GM23338 (cell line): ENCODE measurements around the gene IDH2. TPM values are rescaled to one million over a fixed set of nuclear protein-coding genes. Genes with fewer than 3 reads are reported as not detected.

Experiments used
- ATAC-seq: fragments of 200-7000 bp; cut with Tn5 transposase; 3 replicates; pipeline ENCODE4 v1.9.1; 2020
- DNase-seq: peaks from one replicate; pipeline ENCODE4 v3.0.0-alpha.2; 2015; ENCODE audit warnings: low spot score
- H2AFZ ChIP-seq: fragments of 200-600 bp; sonication (generic); 2 replicates; pipeline ENCODE4 v1.8.0; 2016; ENCODE audit warnings: antibody characterized with exemption, mild to moderate bottlenecking, moderate library complexity
- H3F3A ChIP-seq: fragments of 200-600 bp; sonication (generic); replicated peaks from 2 replicates; pipeline ENCODE4 v1.8.0; 2017; ENCODE audit warnings: antibody characterized with exemption, mixed run types, low read depth
- H3K27ac ChIP-seq: fragments of 200-600 bp; sonication (generic); 2 replicates; pipeline ENCODE4 v1.6.1; 2016; ENCODE audit warnings: low read depth
- H3K27me3 ChIP-seq: fragments of 200-600 bp; sonication (generic); 2 replicates; pipeline ENCODE4 v1.8.0; 2016; ENCODE audit warnings: mild to moderate bottlenecking, mixed run types, moderate library complexity; ENCODE audit not compliant: insufficient read depth
- H3K36me3 ChIP-seq: fragments of 200-600 bp; sonication (generic); 2 replicates; pipeline ENCODE4 v1.8.0; 2016; ENCODE audit warnings: mild to moderate bottlenecking; ENCODE audit not compliant: insufficient read depth
- H3K4me1 ChIP-seq: fragments of 200-600 bp; sonication (generic); 2 replicates; pipeline ENCODE4 v1.8.0; 2016; ENCODE audit warnings: mild to moderate bottlenecking, moderate library complexity; ENCODE audit not compliant: insufficient read depth
- H3K4me2 ChIP-seq: fragments of 200-600 bp; sonication (generic); 2 replicates; pipeline ENCODE4 v1.7.1; 2017; ENCODE audit warnings: mixed run types
- H3K4me3 ChIP-seq: fragments of 200-600 bp; sonication (generic); 2 replicates; pipeline ENCODE4 v1.6.1; 2016; ENCODE audit warnings: mixed run types
- H3K79me2 ChIP-seq: fragments of 200-600 bp; sonication (generic); replicated peaks from 2 replicates; pipeline ENCODE4 v1.8.0; 2017; ENCODE audit warnings: mild to moderate bottlenecking; ENCODE audit not compliant: insufficient read depth
- H3K9me2 ChIP-seq: fragments of 200-600 bp; sonication (generic); 2 replicates; pipeline ENCODE4 v1.8.0; 2017; ENCODE audit not compliant: insufficient read depth
- H4K20me1 ChIP-seq: fragments of 200-600 bp; sonication (generic); replicated peaks from 2 replicates; pipeline ENCODE4 v1.8.0; 2017; ENCODE audit warnings: mild to moderate bottlenecking; ENCODE audit not compliant: insufficient read depth
- H3K27ac Mint-ChIP-seq: 2 replicates; pipeline ENCODE4 v1.8.0; 2020; ENCODE audit warnings: inconsistent platforms, mild to moderate bottlenecking, moderate library complexity, mixed read lengths
- H3K27me3 Mint-ChIP-seq: 3 replicates; pipeline ENCODE4 v1.8.0; 2022; ENCODE audit warnings: low read depth, mild to moderate bottlenecking, moderate library complexity, mixed read lengths, inconsistent platforms; ENCODE audit not compliant: insufficient read depth, poor library complexity
- H3K36me3 Mint-ChIP-seq: 3 replicates; pipeline ENCODE4 v1.8.0; 2021; ENCODE audit warnings: low read depth, mild to moderate bottlenecking, inconsistent platforms, moderate library complexity, mixed read lengths
- H3K4me1 Mint-ChIP-seq: 3 replicates; pipeline ENCODE4 v1.8.0; 2020; ENCODE audit warnings: mild to moderate bottlenecking, inconsistent platforms, mixed read lengths
- H3K4me3 Mint-ChIP-seq: 3 replicates; pipeline ENCODE4 v1.8.0; 2021; ENCODE audit warnings: moderate library complexity, mild to moderate bottlenecking, inconsistent platforms, mixed read lengths
- H3K9me3 Mint-ChIP-seq: 3 replicates; pipeline ENCODE4 v1.8.0; 2020; ENCODE audit warnings: moderate library complexity, mild to moderate bottlenecking, inconsistent platforms, mixed read lengths
- CREB1 ChIP-seq: fragments of 250-450 bp; sonication (Bioruptor Pico); IDR thresholded peaks from 2 replicates; pipeline ENCODE4 v1.5.0; 2020; ENCODE audit warnings: low read depth, mild to moderate bottlenecking, moderate library complexity
- CTCF ChIP-seq, 2 experiments: fragments of 200-600 bp in 1 of 2; sonication (generic) in 1 of 2; conservative IDR thresholded peaks; 2 replicates each; pipeline versions ENCODE4 v1.5.1 to v1.6.1; 2016 to 2017; ENCODE audit warnings: antibody characterized with exemption in 2 of 2, low read depth in 2 of 2, mild to moderate bottlenecking in 2 of 2, moderate library complexity in 1 of 2
- ETS1 ChIP-seq: IDR thresholded peaks from 2 replicates; pipeline ENCODE4 v1.6.1; 2016; ENCODE audit warnings: antibody characterized with exemption
- EZH2 ChIP-seq: fragments of 200-600 bp; sonication (generic); IDR thresholded peaks from one replicate; pipeline ENCODE4 v1.8.0; 2017; ENCODE audit warnings: antibody characterized with exemption, mild to moderate bottlenecking, low read depth; ENCODE audit not compliant: unreplicated experiment
- EZH2phosphoT487 ChIP-seq: fragments of 200-600 bp; sonication (generic); IDR thresholded peaks from one replicate; pipeline ENCODE4 v1.8.1; 2018; ENCODE audit warnings: antibody characterized with exemption; ENCODE audit not compliant: unreplicated experiment
- JUNB ChIP-seq: IDR thresholded peaks from one replicate; pipeline ENCODE4 v1.6.1; 2016; ENCODE audit warnings: antibody characterized with exemption; ENCODE audit not compliant: unreplicated experiment
- NANOG ChIP-seq: IDR thresholded peaks from 2 replicates; pipeline ENCODE4 v1.6.1; 2016; ENCODE audit warnings: antibody characterized with exemption, borderline replicate concordance
- POLR2AphosphoS5 ChIP-seq: IDR thresholded peaks from 2 replicates; pipeline ENCODE4 v1.6.1; 2016; ENCODE audit warnings: antibody characterized with exemption, low read depth
- STAT1 ChIP-seq: IDR thresholded peaks from one replicate; pipeline ENCODE4 v1.6.1; 2016; ENCODE audit warnings: antibody characterized with exemption; ENCODE audit not compliant: unreplicated experiment
- ZNF114 ChIP-seq: fragments of 250-450 bp; sonication (Bioruptor Pico); IDR thresholded peaks from 2 replicates; pipeline ENCODE4 v1.5.0; 2020; ENCODE audit warnings: mild to moderate bottlenecking, moderate library complexity
- ZNF331 ChIP-seq: fragments of 250-450 bp; sonication (Bioruptor Pico); IDR thresholded peaks from 2 replicates; pipeline ENCODE4 v1.5.0; 2020; ENCODE audit warnings: low read depth, mild to moderate bottlenecking, moderate library complexity
- ZNF462 ChIP-seq: fragments of 250-450 bp; sonication (Bioruptor Pico); IDR thresholded peaks from 2 replicates; pipeline ENCODE4 v1.5.0; 2020; ENCODE audit warnings: mild to moderate bottlenecking, moderate library complexity
- polyA plus RNA-seq: library from polyadenylated mRNA; unstranded; fragments of >200 nt; fragmentation: Nextera tagmentation; extraction: Ambion mirVana; gene quantifications from 2 replicates; pipeline ENCODE4 v1.2.1, GENCODE V29; 2016
- total RNA-seq: library from RNA; depleted of rRNA; stranded (reverse); fragments of >200 nt; shearing (Covaris generic); gene quantifications from 2 replicates; pipeline ENCODE4 v1.2.3, GENCODE V29; 2014
- TF ChIP-seq, protein P1 (sequence below): IDR thresholded peaks from one replicate; pipeline ENCODE4 v1.6.1; 2018; ENCODE audit warnings: antibody characterized with exemption; ENCODE audit not compliant: unreplicated experiment

IDH2 gene
- total and polyA plus RNA-seq, 2 experiments from 2014 or later = 54.9 to 64.0 TPM

DNA sequence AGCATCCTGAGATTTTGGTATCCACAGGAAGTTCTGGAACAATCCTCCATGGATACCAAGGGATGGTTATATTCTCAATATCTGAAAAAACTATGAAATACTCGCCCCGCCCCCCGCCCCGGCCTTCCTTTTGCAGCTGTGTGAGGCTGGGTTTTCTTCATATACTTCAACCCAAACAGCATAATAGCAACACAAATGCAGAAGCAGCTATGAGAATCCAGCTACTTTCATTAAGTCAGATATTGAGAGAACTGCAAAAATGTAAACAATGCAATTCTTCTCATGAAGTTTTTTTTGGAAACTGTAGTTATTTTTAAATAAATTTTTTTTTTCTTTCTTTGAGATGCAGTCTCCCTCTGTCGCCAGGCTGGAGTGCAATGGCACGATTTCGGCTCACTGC, 10.9 kb upstream of the IDH2 start:
- DNase-seq (no peak), ATAC-seq (no peak)
- Histone ChIP-seq H3K36me3 (no peaks in the 10 kb centered on the region), H3K4me2 (no peak overlapping the region), H3K4me3 (no peak overlapping the region), H2AFZ (no peak overlapping the region), H3K27ac (no peak overlapping the region), H3K9me2 (no peaks in the 10 kb centered on the region), H3K4me1 (no peaks in the 10 kb centered on the region), H3K27me3 (no peaks in the 10 kb centered on the region), H3F3A (no peaks in the 10 kb centered on the region), H4K20me1 (no peaks in the 10 kb centered on the region), H3K79me2 (no peaks in the 10 kb centered on the region)
- TF ChIP-seq ZNF331 = no peak
- TF ChIP-seq CREB1 (CRISPR knock-in tag) = no peak
- TF ChIP-seq ZNF462 (CRISPR knock-in tag) = no peak
- no peak for TF ChIP-seq ETS1
- TF ChIP-seq ZNF114 (CRISPR knock-in tag) = no peak
- no peak for TF ChIP-seq JUNB
- TF ChIP-seq CTCF (conservative IDR thresholded peaks at IDR 0.05; ENCODE audit: low read depth in 2 of 2) = no peak
- TF ChIP-seq, protein P1, sequence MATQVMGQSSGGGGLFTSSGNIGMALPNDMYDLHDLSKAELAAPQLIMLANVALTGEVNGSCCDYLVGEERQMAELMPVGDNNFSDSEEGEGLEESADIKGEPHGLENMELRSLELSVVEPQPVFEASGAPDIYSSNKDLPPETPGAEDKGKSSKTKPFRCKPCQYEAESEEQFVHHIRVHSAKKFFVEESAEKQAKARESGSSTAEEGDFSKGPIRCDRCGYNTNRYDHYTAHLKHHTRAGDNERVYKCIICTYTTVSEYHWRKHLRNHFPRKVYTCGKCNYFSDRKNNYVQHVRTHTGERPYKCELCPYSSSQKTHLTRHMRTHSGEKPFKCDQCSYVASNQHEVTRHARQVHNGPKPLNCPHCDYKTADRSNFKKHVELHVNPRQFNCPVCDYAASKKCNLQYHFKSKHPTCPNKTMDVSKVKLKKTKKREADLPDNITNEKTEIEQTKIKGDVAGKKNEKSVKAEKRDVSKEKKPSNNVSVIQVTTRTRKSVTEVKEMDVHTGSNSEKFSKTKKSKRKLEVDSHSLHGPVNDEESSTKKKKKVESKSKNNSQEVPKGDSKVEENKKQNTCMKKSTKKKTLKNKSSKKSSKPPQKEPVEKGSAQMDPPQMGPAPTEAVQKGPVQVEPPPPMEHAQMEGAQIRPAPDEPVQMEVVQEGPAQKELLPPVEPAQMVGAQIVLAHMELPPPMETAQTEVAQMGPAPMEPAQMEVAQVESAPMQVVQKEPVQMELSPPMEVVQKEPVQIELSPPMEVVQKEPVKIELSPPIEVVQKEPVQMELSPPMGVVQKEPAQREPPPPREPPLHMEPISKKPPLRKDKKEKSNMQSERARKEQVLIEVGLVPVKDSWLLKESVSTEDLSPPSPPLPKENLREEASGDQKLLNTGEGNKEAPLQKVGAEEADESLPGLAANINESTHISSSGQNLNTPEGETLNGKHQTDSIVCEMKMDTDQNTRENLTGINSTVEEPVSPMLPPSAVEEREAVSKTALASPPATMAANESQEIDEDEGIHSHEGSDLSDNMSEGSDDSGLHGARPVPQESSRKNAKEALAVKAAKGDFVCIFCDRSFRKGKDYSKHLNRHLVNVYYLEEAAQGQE = no peak
- TF ChIP-seq STAT1 = no peak
- TF ChIP-seq EZH2 = no peak
- TF ChIP-seq NANOG = no peak
- TF ChIP-seq EZH2phosphoT487 = no peak
- no peak for TF ChIP-seq POLR2AphosphoS5
- Mint-ChIP-seq H3K9me3 (peaks cover 15% of the 10 kb centered on the region), H3K4me1 (no peaks in the 10 kb centered on the region), H3K27ac (no peak overlapping the region), H3K27me3 (no peaks in the 10 kb centered on the region), H3K36me3 (peaks cover 9% of the 10 kb centered on the region; the same call in 1 of the 3 replicates), H3K4me3 (no peak overlapping the region)
